Measurements from ENCODE around the gene C1D. TPM values are rescaled to one million over a fixed set of nuclear protein-coding genes. Genes with fewer than 3 reads are reported as not detected.

C1D gene
- total and polyA plus RNA-seq, 2 experiments from 2014 or later = 30.1 to 39.7 TPM

DNA sequence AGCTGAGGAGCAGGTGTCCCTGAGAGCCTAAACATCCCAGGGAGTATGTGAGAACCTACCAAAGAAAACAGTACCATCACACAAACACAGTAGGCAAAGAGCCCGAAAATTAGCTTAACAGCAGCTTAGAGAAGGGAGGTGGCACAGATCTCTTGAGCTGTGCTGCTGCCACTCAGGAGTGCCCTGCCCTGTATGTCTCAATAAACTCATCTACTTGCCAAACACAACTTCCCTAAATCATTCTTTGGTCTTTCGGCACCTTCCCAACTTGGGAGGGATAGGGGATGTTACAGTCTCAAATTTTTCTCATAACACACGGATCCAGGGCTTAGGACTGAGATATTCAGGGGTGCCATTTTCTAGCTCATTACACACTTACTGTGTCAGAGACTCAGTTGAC lies 45.3 kb upstream of the C1D start (continued):
- TF ChIP-seq, protein P1, sequence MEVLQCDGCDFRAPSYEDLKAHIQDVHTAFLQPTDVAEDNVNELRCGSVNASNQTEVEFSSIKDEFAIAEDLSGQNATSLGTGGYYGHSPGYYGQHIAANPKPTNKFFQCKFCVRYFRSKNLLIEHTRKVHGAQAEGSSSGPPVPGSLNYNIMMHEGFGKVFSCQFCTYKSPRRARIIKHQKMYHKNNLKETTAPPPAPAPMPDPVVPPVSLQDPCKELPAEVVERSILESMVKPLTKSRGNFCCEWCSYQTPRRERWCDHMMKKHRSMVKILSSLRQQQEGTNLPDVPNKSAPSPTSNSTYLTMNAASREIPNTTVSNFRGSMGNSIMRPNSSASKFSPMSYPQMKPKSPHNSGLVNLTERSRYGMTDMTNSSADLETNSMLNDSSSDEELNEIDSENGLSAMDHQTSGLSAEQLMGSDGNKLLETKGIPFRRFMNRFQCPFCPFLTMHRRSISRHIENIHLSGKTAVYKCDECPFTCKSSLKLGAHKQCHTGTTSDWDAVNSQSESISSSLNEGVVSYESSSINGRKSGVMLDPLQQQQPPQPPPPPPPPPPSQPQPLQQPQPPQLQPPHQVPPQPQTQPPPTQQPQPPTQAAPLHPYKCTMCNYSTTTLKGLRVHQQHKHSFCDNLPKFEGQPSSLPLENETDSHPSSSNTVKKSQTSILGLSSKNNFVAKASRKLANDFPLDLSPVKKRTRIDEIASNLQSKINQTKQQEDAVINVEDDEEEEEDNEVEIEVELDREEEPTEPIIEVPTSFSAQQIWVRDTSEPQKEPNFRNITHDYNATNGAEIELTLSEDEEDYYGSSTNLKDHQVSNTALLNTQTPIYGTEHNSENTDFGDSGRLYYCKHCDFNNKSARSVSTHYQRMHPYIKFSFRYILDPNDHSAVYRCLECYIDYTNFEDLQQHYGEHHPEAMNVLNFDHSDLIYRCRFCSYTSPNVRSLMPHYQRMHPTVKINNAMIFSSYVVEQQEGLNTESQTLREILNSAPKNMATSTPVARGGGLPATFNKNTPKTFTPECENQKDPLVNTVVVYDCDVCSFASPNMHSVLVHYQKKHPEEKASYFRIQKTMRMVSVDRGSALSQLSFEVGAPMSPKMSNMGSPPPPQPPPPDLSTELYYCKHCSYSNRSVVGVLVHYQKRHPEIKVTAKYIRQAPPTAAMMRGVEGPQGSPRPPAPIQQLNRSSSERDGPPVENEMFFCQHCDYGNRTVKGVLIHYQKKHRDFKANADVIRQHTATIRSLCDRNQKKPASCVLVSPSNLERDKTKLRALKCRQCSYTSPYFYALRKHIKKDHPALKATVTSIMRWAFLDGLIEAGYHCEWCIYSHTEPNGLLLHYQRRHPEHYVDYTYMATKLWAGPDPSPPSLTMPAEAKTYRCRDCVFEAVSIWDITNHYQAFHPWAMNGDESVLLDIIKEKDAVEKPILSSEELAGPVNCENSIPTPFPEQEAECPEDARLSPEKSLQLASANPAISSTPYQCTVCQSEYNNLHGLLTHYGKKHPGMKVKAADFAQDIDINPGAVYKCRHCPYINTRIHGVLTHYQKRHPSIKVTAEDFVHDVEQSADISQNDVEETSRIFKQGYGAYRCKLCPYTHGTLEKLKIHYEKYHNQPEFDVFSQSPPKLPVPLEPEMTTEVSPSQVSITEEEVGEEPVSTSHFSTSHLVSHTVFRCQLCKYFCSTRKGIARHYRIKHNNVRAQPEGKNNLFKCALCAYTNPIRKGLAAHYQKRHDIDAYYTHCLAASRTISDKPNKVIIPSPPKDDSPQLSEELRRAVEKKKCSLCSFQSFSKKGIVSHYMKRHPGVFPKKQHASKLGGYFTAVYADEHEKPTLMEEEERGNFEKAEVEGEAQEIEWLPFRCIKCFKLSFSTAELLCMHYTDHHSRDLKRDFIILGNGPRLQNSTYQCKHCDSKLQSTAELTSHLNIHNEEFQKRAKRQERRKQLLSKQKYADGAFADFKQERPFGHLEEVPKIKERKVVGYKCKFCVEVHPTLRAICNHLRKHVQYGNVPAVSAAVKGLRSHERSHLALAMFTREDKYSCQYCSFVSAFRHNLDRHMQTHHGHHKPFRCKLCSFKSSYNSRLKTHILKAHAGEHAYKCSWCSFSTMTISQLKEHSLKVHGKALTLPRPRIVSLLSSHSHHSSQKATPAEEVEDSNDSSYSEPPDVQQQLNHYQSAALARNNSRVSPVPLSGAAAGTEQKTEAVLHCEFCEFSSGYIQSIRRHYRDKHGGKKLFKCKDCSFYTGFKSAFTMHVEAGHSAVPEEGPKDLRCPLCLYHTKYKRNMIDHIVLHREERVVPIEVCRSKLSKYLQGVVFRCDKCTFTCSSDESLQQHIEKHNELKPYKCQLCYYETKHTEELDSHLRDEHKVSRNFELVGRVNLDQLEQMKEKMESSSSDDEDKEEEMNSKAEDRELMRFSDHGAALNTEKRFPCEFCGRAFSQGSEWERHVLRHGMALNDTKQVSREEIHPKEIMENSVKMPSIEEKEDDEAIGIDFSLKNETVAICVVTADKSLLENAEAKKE (CRISPR knock-in tag; IDR thresholded peaks at IDR 0.05) = no peak
- TF ChIP-seq ZNF331 (CRISPR knock-in tag; IDR thresholded peaks at IDR 0.05; ENCODE audit: low read depth) (no peak), STAT1 (IDR thresholded peaks at IDR 0.05; ENCODE audit: unreplicated experiment) (no peak), CREB1 (CRISPR knock-in tag; IDR thresholded peaks at IDR 0.05; ENCODE audit: low read depth) (no peak), ZNF114 (CRISPR knock-in tag; IDR thresholded peaks at IDR 0.05) (no peak)

DNA sequence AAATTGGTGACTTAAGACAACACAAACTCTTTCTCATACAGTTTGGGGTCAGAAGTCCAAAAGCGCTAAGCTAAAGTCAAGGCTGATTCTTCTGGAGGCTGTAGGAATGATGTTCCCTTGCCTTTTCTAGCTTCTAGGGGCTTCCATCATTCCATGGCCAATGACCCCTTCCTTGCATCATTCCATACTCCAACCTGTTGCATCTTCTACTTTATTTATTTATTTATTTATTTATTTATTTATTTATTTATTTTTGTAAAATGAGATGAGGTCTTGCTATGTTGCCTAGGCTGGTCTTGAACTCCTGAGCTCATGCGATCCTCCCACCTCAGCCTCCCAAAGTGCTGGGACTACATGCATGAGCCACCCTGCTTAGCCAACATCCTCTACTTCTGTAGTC lies 44.7 kb upstream of the C1D start:
- Histone ChIP-seq H3K4me1 (ENCODE audit: insufficient read depth) (no peaks in the 10 kb centered on the region), H2AFZ (no peak overlapping the region), H3K27ac (ENCODE audit: low read depth) (no peak overlapping the region), H3K36me3 (ENCODE audit: insufficient read depth) (no peaks in the 10 kb centered on the region), H3K79me2 (replicated peaks; ENCODE audit: insufficient read depth) (no peaks in the 10 kb centered on the region), H3F3A (replicated peaks; ENCODE audit: low read depth) (no peaks in the 10 kb centered on the region), H3K4me2 (no peak overlapping the region), H3K9me2 (ENCODE audit: insufficient read depth) (no peaks in the 10 kb centered on the region), H3K27me3 (ENCODE audit: insufficient read depth) (no peaks in the 10 kb centered on the region), H3K4me3 (no peak overlapping the region), H4K20me1 (replicated peaks; ENCODE audit: insufficient read depth) (no peaks in the 10 kb centered on the region)
- Mint-ChIP-seq H3K9me3 (peaks cover 5% of the 10 kb centered on the region; the same call in 2 of the 3 replicates), H3K4me1 (no peaks in the 10 kb centered on the region), H3K4me3 (no peak overlapping the region), H3K27me3 (ENCODE audit: insufficient read depth, low read depth, poor library complexity) (no peaks in the 10 kb centered on the region), H3K36me3 (ENCODE audit: low read depth) (no peaks in the 10 kb centered on the region), H3K27ac (no peak overlapping the region)
- DNase-seq (ENCODE audit: low spot score) = no peak
- ATAC-seq = no peak
- TF ChIP-seq EZH2 (IDR thresholded peaks at IDR 0.05; ENCODE audit: low read depth, unreplicated experiment) (no peak), ZNF331 (CRISPR knock-in tag; IDR thresholded peaks at IDR 0.05; ENCODE audit: low read depth) (no peak), ZNF114 (CRISPR knock-in tag; IDR thresholded peaks at IDR 0.05) (no peak), NANOG (IDR thresholded peaks at IDR 0.05; ENCODE audit: borderline replicate concordance) (no peak)
- TF ChIP-seq, protein P2, sequence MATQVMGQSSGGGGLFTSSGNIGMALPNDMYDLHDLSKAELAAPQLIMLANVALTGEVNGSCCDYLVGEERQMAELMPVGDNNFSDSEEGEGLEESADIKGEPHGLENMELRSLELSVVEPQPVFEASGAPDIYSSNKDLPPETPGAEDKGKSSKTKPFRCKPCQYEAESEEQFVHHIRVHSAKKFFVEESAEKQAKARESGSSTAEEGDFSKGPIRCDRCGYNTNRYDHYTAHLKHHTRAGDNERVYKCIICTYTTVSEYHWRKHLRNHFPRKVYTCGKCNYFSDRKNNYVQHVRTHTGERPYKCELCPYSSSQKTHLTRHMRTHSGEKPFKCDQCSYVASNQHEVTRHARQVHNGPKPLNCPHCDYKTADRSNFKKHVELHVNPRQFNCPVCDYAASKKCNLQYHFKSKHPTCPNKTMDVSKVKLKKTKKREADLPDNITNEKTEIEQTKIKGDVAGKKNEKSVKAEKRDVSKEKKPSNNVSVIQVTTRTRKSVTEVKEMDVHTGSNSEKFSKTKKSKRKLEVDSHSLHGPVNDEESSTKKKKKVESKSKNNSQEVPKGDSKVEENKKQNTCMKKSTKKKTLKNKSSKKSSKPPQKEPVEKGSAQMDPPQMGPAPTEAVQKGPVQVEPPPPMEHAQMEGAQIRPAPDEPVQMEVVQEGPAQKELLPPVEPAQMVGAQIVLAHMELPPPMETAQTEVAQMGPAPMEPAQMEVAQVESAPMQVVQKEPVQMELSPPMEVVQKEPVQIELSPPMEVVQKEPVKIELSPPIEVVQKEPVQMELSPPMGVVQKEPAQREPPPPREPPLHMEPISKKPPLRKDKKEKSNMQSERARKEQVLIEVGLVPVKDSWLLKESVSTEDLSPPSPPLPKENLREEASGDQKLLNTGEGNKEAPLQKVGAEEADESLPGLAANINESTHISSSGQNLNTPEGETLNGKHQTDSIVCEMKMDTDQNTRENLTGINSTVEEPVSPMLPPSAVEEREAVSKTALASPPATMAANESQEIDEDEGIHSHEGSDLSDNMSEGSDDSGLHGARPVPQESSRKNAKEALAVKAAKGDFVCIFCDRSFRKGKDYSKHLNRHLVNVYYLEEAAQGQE (IDR thresholded peaks at IDR 0.05; ENCODE audit: unreplicated experiment) = no peak

Measured in GM23338 (cell line).